GM18511 (cell line): Measurements from ENCODE around the gene NWD2.
"Not testable (repeated sequence)": the region's sequence is repeated elsewhere in the genome, so short reads cannot be mapped to it uniquely, and the experiment has no call there.

Experiments used
- ATAC-seq: cut with Tn5 transposase; IDR thresholded peaks from one replicate; pipeline ENCODE4 v1.9.1; 2021; ENCODE audit warnings: mild to moderate bottlenecking, moderate library complexity; ENCODE audit not compliant: unreplicated experiment

NWD2 gene

DNA sequence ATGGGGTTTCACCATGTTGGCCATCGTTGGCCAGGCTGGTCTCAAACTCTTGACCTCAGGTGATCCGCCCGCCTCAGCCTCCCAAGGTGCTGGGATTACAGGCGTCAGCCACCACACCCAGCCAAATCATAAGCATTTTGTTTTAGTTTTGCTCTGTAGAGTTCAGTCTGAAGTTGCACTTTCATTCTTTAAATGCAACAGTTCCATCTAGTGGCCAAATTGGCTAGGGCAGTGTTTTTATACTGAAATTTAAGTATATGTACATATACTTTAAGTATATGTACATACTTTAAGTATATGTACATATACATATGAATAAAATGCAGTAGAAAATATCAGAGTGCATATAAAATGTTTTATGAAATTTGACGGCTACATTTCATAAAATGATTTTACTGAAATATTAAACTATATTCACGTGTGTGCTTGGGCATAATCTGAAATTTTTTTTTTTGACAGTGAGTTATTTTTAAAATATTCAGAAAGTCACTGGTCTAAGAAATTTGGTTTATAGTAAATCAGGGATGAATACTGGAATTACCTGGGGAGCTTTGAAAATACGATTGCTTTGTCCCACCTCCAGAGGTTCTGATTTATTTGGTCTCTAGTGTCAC lies 145.5 kb downstream of the NWD2 start:
- ATAC-seq = peak; percentile 66

GRCh38 chr4:37392521-37393255 lies 148.1 kb downstream of the NWD2 start:
- no peak for ATAC-seq

- ATAC-seq = no peak
Observed at GRCh38 chr4:37393321-37393720, 148.8 kb downstream of the NWD2 start.

DNA sequence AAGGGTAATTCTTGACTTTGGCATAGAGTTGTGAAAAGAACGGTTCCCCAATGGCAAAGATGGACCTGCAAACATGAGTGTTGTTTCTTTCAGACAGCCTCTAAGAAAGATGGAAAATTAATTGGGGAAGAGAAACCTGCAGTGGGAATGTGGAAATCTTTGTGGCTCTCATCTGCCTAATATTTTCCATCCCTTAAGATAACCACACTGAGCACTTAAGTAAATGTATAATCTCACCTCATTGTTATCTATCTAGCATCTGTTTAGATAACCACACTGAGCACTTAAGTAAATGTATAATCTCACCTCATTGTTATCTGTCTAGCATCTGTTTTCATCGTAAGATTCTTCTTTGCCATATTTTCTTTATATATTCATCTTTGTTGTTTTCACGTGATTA lies 149.3 kb downstream of the NWD2 start:
- ATAC-seq = peak; percentile 53

- ATAC-seq = no peak
Observed at GRCh38 chr4:37397505-37397904, 153.0 kb downstream of the NWD2 start.

DNA sequence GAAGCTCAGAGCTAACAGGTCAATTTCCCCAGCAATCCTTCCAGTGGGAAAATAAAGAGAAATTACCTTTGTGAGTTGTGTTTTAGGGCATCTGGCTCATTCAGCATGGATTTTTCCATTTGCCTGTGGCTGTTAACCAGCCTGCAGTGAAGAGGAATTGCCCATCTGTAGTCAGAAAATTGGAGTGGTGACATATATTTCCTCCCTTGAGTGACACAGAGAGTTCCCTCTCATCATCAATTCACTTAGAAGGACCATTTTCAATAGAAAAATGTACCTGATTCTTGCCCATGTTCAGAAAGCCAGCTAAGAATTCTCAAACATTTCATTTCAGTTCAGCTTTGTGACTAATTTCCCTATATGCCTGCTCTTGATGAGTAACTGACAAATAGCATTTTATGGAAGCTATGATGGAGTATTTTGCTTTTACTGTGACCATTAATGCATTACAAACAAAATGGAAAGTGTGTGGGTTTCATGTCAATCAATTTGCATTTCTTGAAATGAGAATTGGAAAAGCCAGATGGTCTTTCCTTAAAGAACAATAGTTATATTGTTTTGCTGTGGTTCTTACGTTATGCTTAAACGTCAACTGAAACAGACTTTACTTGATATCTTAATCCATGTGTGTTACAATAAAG lies 155.8 kb downstream of the NWD2 start:
- peak; percentile 87 for ATAC-seq

DNA sequence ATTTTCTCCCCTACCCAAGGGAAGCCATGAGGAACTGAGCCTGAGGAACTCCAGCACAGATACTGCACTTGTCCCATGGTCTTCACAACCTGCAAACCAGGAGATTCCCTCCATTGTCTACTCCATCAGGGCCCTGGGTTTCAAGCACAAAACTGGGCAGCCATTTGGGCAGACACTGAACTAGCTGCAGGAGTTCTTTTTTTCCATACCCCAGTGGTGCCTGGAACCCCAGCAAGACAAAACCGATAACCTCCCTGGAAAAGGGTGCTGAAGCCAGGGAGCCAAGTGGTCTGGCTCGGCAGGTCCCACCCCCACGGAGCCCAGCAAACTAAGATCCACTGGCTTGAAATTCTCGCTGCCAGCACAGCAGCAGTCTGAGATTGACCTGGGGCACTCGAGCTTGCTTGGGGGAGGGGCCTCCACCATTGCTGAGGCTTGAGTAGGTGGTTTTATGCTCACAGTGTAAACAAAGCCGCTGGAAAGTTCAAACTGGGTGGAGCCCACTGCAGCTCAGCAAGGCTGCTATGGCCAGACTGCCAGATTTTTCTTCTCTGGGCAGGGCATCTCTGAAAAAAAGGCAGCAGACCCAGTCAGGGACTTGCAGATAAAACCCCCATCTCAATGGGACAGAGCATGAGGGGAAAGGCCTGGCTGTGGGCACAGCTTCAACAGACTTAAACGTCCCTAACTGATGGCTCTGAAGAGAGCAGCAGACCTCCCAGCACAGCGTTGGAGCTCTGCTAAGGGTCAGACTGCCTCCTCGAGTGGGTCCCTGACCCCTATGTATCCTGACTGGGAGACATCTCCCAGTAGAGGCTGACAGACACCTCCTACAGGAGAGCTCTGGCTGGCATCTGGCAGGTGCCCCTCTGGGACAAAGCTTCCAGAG lies 163.6 kb downstream of the NWD2 start:
- ATAC-seq = not testable (repeated sequence)

- ATAC-seq = not testable (repeated sequence)
Observed at GRCh38 chr4:37413612-37414011, 169.1 kb downstream of the NWD2 start.

DNA sequence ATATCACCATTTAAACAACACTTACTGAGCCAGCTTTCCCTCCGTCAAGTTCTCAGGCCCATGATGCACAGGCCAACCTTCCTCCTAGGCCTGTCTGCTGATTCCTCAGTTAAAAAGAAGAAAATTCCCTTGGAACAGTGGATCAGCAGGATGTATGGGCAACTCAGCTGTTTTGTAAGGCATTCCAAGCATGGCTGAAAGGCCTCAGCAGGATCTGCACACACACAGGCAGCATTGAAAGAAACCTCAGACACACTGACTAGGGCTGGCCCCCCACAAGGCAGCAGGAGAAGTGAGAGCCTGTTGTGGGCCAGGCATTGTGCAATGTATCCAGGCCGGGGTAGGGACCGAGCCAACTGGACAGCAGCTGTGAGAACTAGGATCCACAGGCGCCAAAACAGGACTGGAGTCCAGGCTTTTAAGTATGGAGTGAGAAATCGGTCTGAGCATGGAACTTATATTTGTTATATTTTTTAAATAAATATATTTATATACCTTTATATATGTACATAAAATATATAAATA lies 171.4 kb downstream of the NWD2 start:
- ATAC-seq = no peak

GRCh38 chr4:37421614-37422013 lies 177.1 kb downstream of the NWD2 start:
- no peak for ATAC-seq

GRCh38 chr4:37422102-37422501 lies 177.6 kb downstream of the NWD2 start:
- ATAC-seq = no peak

DNA sequence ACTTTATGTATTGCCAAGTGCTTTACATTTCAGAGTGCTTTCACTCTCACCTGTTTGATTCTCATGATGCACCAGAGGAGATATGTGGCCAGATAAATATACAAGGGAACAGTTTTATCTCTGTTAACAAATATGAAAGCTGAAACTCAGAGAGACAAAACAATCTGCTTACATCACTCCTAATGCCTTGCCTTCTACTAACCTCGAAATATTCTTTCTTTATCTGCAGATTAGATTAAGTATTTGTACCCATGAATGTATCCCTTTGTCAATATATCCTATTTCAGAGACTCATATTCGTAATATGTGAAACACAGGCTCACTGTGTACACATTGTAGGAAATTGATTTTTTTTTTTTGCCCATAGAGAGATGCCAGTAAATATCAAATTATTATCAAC lies 178.1 kb downstream of the NWD2 start:
- no peak for ATAC-seq

GRCh38 chr4:37423310-37423709 lies 178.8 kb downstream of the NWD2 start:
- no peak for ATAC-seq

GRCh38 chr4:37424753-37425152 lies 180.2 kb downstream of the NWD2 start:
- no peak for ATAC-seq

DNA sequence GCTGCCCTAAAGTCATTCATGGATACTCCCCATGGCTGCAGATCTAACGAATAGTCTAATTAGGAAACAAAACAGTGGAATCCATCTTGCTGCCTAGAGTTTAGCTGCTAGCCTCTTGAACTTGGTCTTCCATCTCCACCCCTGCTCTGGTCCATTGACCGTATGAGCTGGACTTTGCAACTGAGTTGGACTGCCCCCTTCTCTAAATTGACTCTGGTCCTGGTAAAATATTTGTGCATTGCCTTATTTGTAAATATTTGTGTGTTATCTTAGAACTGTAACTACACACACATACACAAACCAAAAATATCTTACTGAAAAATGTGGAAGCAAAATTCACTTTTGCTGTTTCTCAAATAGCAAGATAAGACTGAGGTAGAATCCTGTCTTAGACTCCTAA lies 181.3 kb downstream of the NWD2 start:
- ATAC-seq = no peak

- no peak for ATAC-seq
Observed at GRCh38 chr4:37427193-37427592, 182.7 kb downstream of the NWD2 start.

GRCh38 chr4:37429906-37430305 lies 185.4 kb downstream of the NWD2 start:
- no peak for ATAC-seq

DNA sequence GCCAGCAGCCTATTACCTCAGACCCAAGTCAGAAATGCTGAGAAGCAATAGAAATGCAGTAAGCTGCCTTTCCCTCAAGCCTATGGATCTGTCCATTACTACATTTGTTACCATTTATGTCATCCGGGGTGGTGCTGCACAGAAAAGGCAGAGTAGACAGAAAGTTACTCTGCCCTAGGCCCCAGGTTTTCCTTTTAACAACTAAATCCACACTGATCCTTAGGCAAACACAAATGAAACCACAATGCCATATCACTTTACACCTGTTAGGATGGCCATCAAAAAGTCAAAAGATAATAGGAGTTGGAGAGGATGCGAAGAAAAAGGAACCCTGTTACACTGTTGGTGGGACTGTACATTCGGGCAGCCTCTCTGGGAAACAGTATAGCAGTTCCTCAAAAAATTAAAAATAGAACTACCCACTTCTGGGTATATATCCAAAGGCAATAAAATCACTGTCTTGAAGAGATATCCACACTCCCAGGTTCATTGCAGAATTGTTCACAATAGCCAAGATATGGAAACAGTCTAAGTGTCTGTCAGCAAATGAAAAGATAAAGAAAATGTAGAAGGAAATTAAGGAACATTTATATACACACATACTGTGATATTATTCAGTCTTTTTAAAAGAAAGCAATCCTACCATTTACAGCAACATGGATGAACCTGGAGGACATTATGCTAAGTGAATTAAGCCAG lies 186.3 kb downstream of the NWD2 start:
- ATAC-seq = peak; percentile 7

DNA sequence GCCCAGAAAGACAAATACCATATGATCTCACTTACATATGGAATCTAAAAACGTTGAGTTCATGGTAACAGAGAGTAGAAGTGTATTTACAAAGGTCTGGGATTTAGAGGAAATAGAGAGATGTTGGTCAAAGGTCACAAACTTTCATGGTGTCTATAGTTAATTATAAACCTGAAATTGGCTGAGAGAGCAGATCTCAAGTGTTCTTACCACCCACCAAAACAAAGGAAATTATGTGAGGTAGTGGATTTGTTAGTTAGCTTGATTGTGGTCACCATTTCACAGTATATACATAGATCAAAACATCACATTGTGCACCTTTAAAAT lies 186.8 kb downstream of the NWD2 start:
- peak; percentile 84 for ATAC-seq

- ATAC-seq = no peak
Observed at GRCh38 chr4:37434469-37434868, 189.9 kb downstream of the NWD2 start.

- no peak for ATAC-seq
Observed at GRCh38 chr4:37436546-37436945, 192.0 kb downstream of the NWD2 start.
